Activated naive CD8-positive, alpha-beta T cell treated with anti-CD3 and anti-CD28 coated beads, Interleukin-2, amount 10 ng/mL, durations not matched to agents 7 days and 5 days (primary cell): ENCODE measurements around the gene STARD4. TPM values are rescaled to one million over a fixed set of nuclear protein-coding genes. Genes with fewer than 3 reads are reported as not detected.

Experiments used
- ATAC-seq: fragments of 150-1000 bp; cut with Tn5 transposase; one replicate; pipeline ENCODE4 v1.10.0; 2021; ENCODE audit warnings: low read depth, moderate library complexity
- POLR2A ChIA-PET: fragments of 350-600 bp; sonication (Branson Sonifier 250); formaldehyde crosslinking; loops from one replicate; lab custom pipeline; 2021; ENCODE audit warnings: antibody characterized with exemption; lab: Charles Lee
- DNase-seq: peaks from one replicate; pipeline ENCODE4 v3.0.0; 2021
- H3K27ac Mint-ChIP-seq: one replicate; pipeline ENCODE4 v1.8.0; 2022; ENCODE audit warnings: mild to moderate bottlenecking, mixed read lengths
- H3K27me3 Mint-ChIP-seq: one replicate; pipeline ENCODE4 v1.8.0; 2022; ENCODE audit warnings: mild to moderate bottlenecking, moderate library complexity, mixed read lengths
- H3K36me3 Mint-ChIP-seq: one replicate; pipeline ENCODE4 v1.8.0; 2021; ENCODE audit warnings: mild to moderate bottlenecking, mixed read lengths
- H3K4me1 Mint-ChIP-seq: one replicate; pipeline ENCODE4 v1.8.0; 2021; ENCODE audit warnings: mixed read lengths
- H3K4me3 Mint-ChIP-seq: one replicate; pipeline ENCODE4 v1.8.0; 2022; ENCODE audit warnings: mild to moderate bottlenecking, moderate library complexity, mixed read lengths
- H3K9me3 Mint-ChIP-seq: one replicate; pipeline ENCODE4 v1.8.0; 2021; ENCODE audit warnings: mixed read lengths
- total RNA-seq, 2 experiments: library from RNA; stranded (reverse); gene quantifications; one replicate each; pipeline ENCODE4 v1.2.3, GENCODE V29; 2021

The STARD4 gene
- total RNA-seq, 2 experiments from 2014 or later: 47.0 to 47.1 TPM

DNA sequence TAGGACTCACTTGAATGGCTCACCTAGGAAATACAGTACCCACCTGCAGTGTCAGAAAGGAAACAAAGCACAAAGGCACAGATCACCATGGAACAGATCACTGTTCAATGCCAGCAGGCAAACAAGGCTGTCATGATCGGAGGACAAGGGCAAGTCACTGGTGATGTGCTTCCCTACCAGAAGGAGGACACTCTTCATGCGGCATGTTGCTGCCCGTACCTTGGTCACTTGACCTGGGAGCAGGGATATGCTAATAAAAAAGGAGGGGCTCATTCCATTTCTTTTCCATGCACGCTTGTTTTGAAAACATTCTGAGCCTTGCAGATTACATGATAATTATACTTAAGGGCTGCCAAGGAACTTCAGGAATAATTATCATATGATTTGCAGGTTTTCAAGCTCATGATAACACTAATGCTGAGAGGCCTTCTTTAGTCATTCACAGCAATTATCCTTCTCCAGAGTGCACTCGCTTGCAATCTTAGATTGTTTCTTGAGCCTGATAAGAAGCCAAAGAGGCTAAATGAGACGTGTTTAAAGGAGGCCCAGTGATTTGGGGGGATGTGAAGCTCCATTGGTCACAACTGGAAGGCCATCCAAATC is 36.1 kb upstream of the STARD4 start:
- H3K4me1 Mint-ChIP-seq: peaks cover 12% of the 10 kb centered on the region
- no peak for ATAC-seq
- no peak overlapping the region for H3K4me3 Mint-ChIP-seq
- no peak overlapping the region for H3K27ac Mint-ChIP-seq
- peaks cover 3% of the 10 kb centered on the region for H3K27me3 Mint-ChIP-seq
- H3K9me3 Mint-ChIP-seq: no peaks in the 10 kb centered on the region
- H3K36me3 Mint-ChIP-seq: no peaks in the 10 kb centered on the region
- DNase-seq: no peak
- POLR2A ChIA-PET: no interaction called here

DNA sequence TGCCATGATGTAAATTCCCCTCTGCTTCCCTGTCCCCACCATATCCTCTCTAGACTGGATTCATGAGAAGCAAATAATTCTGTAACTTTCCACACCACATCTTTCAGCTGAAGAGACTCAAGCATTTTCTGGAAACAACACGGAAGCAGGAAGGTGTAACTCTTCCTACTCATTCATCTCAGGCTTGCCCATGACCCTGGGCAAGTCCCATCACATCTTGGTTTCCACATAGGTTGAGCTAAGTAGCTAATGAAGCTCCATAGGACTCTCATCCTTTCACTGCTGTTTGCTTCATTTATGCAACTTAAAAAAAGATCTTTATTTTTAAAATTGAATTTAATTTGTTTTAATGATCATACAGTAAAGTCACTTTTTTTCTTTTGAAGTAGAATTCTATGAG is 32.7 kb upstream of the STARD4 start:
- Mint-ChIP-seq H3K4me1 (peaks cover 2% of the 10 kb centered on the region), H3K27me3 (peaks cover 18% of the 10 kb centered on the region), H3K27ac (no peak overlapping the region), H3K4me3 (no peak overlapping the region), H3K36me3 (no peaks in the 10 kb centered on the region), H3K9me3 (no peaks in the 10 kb centered on the region)
- ATAC-seq (no peak), DNase-seq (no peak)
- POLR2A ChIA-PET: no interaction called here

DNA sequence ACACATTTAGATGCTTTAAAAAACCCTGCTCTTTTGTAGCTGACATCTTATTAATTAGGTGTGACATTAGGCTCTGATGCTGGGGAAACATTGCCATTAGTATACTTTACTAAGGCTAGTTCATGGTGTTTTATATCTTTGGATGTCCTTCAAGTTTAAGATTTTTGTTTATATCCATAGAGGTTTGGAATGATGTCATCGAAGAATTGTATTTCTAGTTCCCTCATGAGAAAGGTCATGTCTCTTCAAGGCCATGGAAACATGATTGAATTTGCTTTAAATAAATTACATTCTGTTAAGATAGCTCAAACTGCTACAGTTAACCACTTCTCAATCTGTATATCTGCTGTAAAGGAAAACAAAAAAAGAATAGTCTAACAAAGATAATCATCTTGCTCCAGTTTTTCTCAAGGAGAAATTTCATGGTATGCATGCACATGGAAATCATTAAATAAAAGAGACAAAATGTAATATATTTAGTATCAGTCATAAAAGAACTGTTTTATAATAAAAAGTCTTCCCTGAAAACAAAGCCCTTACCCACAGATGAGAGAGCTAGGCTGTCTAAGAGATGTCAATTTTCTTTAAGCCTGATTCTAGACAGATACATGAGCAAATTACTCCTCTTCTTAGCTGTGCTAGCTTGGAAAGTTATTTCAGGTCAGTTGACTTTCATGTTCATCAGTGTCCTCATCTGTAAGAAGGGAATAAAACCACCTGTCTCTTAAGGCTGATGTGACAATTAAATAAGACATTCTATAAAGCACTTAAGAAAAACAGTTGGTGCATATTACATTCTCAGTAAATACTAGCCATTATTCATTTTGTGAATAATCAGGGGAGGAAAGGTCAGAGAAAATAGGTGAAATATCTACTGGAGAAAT is 25.0 kb upstream of the STARD4 start:
- DNase-seq: no peak

DNA sequence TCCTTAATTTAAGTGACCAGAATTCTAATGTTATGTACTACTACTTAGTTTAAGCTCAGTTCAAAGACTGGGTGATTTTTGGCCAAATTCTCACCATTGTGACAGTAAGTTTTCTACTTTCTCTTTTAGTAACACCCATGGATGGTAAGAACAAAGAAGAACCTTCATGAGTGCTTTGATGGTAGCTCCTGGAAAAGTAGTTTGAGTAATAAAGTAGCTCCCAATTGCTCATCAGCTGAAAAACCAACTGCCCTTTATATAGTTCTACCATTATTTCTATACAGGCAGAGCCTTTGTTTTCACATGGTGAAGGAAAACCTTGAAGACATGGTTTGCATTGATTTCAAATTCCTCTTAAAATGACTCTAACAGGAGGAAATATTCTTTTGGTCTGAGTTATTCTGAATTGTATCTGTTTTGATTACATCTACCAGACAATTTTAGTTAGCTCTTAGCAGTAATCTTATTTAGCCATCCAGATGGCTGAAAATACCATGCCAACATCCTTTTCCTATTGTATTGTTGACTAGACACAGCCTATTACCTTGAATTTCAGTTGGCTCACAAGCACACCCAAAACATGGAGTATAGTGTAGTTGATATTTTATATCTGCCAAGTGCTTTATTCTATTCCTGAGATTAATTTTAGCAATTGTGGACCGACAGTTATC is 23.7 kb upstream of the STARD4 start:
- H3K27me3 Mint-ChIP-seq: peaks cover 12% of the 10 kb centered on the region
- no peak overlapping the region for H3K4me3 Mint-ChIP-seq
- no peak for DNase-seq
- H3K27ac Mint-ChIP-seq: no peak overlapping the region
- H3K9me3 Mint-ChIP-seq: peaks cover 1% of the 10 kb centered on the region
- peaks cover 1% of the 10 kb centered on the region for H3K36me3 Mint-ChIP-seq
- POLR2A ChIA-PET: no interaction called here
- peaks cover 5% of the 10 kb centered on the region for H3K4me1 Mint-ChIP-seq
- no peak for ATAC-seq

More for the DNA sequence above, 25.0 kb upstream of the STARD4 start:
- Mint-ChIP-seq H3K27me3 (peaks cover 19% of the 10 kb centered on the region), H3K4me3 (no peak overlapping the region), H3K36me3 (peaks cover 1% of the 10 kb centered on the region), H3K4me1 (peaks cover 2% of the 10 kb centered on the region), H3K27ac (no peak overlapping the region), H3K9me3 (peaks cover 1% of the 10 kb centered on the region)
- no peak for ATAC-seq
- POLR2A ChIA-PET: no interaction called here

DNA sequence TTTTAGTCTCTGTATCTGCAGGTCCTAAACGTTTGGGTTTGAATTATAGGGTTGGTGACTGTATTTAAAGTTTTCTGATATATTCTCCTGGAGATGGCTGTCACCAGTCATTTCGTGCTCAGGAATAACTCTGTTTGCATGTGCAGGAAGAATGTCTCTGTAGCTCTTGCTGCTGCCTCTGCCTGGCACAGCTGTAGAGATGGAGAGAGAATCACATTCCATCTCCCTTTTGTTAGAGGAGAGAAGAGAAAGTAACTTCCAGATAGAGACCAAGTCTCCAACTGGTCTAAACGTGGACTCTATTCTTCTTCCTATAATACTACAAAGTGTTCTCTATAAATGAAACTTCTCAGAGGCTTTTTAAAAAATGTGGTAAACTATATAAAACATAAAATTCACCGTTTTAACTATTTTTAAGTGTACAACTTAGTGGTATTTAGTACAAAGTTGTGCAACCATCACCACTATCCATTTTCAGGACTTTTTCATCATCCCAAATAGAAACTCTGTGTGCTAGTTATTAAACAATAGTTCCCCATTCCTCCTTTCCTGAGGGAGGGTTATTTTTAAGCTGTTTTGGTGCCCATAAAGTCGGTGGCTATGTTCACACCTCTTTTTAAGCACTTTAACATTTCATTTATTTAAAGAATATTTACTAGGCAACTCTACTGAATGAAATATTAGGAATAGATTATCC is 20.7 kb upstream of the STARD4 start:
- no peak for DNase-seq
- Mint-ChIP-seq H3K36me3 (peaks cover 3% of the 10 kb centered on the region), H3K9me3 (peaks cover 1% of the 10 kb centered on the region), H3K4me1 (peaks cover 18% of the 10 kb centered on the region), H3K27me3 (peaks cover under 1% of the 10 kb centered on the region), H3K27ac (no peak overlapping the region), H3K4me3 (no peak overlapping the region)
- POLR2A ChIA-PET: no interaction called here
- ATAC-seq: no peak

DNA sequence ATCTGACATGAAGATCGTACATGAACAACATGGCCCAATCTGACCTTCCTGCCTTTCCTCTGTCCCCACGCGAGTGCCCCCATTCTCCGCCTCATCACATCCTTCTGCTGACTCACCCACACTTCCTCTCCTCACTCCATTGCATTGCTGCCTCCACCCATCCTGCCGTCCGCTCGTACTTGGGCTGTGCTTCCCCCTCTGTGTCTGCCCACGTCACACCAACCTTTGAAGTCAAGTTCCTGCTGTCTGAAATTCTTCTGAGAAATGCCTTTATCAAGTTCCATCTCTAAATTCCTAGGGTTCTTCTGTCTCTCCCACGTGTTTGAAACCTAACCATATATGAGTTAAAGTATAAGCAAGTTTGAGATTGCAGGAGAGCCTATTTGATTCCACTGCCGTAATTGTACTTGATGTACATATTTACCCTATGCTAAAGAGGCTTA is 18.0 kb upstream of the STARD4 start:
- Mint-ChIP-seq H3K27me3 (no peaks in the 10 kb centered on the region), H3K4me3 (peak overlapping the region; percentile 60), H3K36me3 (peaks cover 3% of the 10 kb centered on the region), H3K4me1 (peaks cover 16% of the 10 kb centered on the region), H3K9me3 (peaks cover 1% of the 10 kb centered on the region), H3K27ac (peak overlapping the region; percentile 82)
- POLR2A ChIA-PET: interaction anchor here (2.6 kb wide), 1 partner anchor 227 kb away, joined by 10 read pairs; the partner anchor contains the start of gene NREP
- ATAC-seq: peak; percentile 100
- peak; percentile 70 for DNase-seq

DNA sequence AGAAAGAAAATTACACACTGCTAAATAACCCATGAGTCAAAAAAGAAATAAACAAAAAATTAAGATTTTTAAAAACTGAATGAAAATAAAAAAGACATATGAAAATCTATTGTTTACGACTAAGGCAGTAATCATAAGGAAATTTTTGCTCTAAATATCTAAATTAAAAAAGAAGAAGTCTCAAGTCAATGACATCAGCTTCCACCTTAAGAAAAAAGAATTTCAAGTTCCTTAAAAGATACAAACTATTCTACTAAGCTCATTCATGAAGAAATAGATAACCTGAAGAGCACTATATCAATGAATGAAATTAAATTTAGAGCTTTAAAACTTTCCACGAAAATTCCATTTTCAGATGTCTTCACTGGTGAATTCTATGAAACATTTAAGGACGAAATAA is 15.7 kb upstream of the STARD4 start:
- Mint-ChIP-seq H3K27me3 (peaks cover under 1% of the 10 kb centered on the region), H3K27ac (no peak overlapping the region), H3K4me1 (peaks cover 16% of the 10 kb centered on the region), H3K36me3 (peaks cover 2% of the 10 kb centered on the region), H3K9me3 (no peaks in the 10 kb centered on the region), H3K4me3 (no peak overlapping the region)
- DNase-seq (no peak), ATAC-seq (no peak)
- POLR2A ChIA-PET: no interaction called here

DNA sequence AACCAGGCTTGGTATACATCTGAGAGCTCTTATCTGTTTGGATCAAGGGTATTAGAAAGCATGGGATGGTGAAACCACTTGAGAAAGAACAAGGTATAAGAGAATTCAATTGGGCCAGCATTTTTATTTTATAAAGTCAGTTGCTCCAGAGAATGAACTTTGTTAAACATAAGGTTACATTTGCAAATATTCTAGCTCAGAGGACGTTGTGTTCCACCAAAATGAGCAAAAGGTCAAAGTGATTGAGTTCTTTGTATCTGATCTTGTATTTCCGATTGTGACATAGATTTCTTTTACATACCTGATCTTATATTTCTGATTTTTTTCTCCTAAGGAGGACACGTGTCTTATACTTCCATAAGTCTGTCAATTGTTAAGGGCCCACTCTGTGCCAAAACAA is 8.6 kb upstream of the STARD4 start:
- H3K27me3 Mint-ChIP-seq: peaks cover 6% of the 10 kb centered on the region
- H3K36me3 Mint-ChIP-seq: no peaks in the 10 kb centered on the region
- DNase-seq (no peak), ATAC-seq (no peak)
- H3K4me1 Mint-ChIP-seq: peaks cover 3% of the 10 kb centered on the region
- no peaks in the 10 kb centered on the region for H3K9me3 Mint-ChIP-seq
- no peak overlapping the region for H3K4me3 Mint-ChIP-seq
- POLR2A ChIA-PET: no interaction called here
- no peak overlapping the region for H3K27ac Mint-ChIP-seq

DNA sequence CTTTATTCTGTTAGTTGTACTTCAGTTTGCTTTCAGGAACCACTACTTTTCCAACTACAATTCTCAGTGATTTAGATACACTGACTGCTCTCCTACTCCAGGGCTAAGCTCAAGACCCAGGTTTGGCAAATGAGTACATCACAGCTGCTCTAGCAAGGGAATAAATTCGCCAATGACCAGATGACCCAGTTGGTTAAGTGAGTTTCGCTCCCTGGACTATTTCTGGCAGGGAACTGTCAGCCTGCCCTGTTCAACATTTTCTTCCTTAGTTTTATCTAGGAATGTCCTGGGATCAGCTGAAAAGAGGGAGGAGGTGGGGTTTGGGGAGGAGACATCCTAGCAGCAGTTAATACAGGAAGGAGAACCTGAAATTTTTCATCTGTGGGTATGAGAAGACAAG is 6.4 kb upstream of the STARD4 start:
- POLR2A ChIA-PET: no interaction called here
- no peak overlapping the region for H3K27ac Mint-ChIP-seq
- no peak overlapping the region for H3K4me3 Mint-ChIP-seq
- no peak for DNase-seq
- no peak for ATAC-seq
- H3K27me3 Mint-ChIP-seq: peaks cover 9% of the 10 kb centered on the region
- peaks cover 4% of the 10 kb centered on the region for H3K4me1 Mint-ChIP-seq
- no peaks in the 10 kb centered on the region for H3K36me3 Mint-ChIP-seq
- H3K9me3 Mint-ChIP-seq: no peaks in the 10 kb centered on the region

DNA sequence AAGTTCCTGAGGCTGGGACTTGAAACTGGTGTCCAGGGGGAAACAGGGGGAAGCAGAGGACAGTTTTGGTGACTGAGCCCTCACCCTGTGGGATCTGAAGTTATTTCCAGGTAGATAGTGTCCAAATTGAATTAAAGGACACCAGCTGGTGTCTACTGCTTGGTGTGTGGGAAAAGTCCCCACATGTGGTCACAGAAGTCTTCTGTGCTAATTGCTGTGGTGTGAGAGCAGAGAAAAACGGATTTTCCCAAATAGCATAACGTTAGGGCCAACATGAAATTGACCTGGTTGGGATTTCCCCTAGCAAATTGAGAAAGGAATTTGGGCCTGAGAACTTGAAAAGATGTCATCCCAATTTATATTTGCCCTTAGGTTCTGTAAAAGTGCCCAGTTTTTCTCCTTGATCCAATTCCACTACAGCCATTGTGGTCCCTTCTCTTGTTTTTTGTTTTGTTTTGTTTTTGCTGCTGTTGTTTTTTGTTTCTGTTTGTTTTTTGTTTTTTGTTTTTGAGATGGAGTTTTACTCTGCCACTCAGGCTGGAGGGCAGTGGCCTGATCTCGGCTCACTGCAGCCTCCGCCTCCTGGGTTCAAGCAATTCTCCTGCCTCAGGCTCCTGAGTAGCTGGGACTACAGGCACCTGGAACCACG is 5.6 kb upstream of the STARD4 start:
- Mint-ChIP-seq H3K4me1 (peaks cover 5% of the 10 kb centered on the region), H3K27ac (no peak overlapping the region), H3K9me3 (no peaks in the 10 kb centered on the region), H3K27me3 (peaks cover 8% of the 10 kb centered on the region), H3K4me3 (no peak overlapping the region), H3K36me3 (no peaks in the 10 kb centered on the region)
- DNase-seq (no peak), ATAC-seq (no peak)
- POLR2A ChIA-PET: no interaction called here

DNA sequence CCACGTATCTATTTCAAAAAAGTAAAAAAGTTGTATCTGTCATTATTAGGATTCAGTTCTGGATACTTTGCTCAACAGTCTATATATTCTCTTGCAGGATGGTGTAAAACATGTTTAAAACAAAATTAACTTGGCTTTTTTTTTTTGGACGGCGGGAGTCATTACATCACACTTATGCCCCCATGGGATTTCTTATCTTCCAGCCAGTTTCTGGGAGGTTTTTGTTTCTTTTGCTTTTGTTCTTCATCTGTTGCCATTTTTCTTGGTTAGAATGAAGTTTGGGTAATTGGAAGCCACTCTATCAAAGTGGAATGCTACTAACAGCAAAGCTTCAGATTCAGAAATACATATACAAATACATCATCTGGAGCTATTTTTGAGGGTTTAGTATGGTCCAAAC is 1.8 kb upstream of the STARD4 start:
- Mint-ChIP-seq H3K4me1 (peaks cover 18% of the 10 kb centered on the region), H3K27ac (no peak overlapping the region), H3K36me3 (peaks cover 1% of the 10 kb centered on the region), H3K4me3 (no peak overlapping the region), H3K9me3 (no peaks in the 10 kb centered on the region), H3K27me3 (peaks cover 2% of the 10 kb centered on the region)
- no peak for DNase-seq
- no peak for ATAC-seq
- POLR2A ChIA-PET: interaction anchor here (1.9 kb wide), 1 partner anchor 10 kb away, joined by 5 read pairs; no protein-coding TSS in a partner anchor

DNA sequence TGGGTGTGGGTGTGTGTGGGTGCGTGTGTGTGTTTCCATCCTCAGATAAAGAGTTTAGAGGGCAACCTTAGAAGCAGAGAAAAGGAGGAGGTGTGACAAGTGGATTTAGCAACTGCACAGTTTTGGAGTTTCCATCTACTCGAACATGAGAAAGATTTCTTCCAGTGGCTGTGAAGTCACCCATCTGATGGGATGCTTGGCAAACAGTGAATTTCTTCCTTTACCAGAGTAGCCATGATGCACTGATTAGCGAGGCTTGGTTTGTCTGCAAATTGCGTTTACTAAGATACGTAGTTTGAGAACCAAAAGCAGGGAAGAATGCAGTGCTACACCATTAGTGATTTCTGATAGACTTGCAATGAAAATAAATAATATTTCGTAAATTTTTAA is 791 bp upstream of the STARD4 start:
- Mint-ChIP-seq H3K27ac (peak overlapping the region; percentile 97), H3K9me3 (no peaks in the 10 kb centered on the region), H3K27me3 (peaks cover 2% of the 10 kb centered on the region), H3K4me1 (peaks cover 24% of the 10 kb centered on the region), H3K4me3 (peak overlapping the region; percentile 99), H3K36me3 (peaks cover 4% of the 10 kb centered on the region)
- DNase-seq (no peak), ATAC-seq (no peak)
- POLR2A ChIA-PET: no interaction called here
